Measurements from ENCODE around the gene ADD1.
A peak's percentile ranks its signal among the peaks of the same experiment; 100 is the strongest.

The ADD1 gene

DNA sequence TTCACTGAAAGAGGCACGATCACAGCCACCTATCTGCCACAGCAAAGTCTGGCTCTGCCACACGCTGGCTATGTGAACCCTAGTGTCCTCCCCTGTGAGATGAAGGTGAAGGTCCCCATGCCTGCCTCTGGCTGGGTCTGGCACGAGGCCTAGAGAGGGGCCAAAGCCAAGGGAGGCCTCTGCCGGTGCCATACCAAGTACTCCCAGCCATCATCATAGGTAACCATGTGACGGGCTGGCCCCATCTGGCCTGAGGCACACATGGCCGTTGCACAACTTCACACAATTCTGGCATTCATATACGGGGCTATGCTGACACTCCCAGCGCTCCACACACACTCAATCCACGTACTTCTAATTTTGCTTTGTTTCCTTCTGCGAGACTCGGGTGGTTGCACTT is 104.3 kb downstream of the ADD1 start:
- no peak overlapping the region for H3K4me3 ChIP-seq (ENCODE audit: low read depth, low read length)
- DNase-seq (ENCODE audit: low read depth, low spot score) = no peak
- TF ChIP-seq, protein P1, sequence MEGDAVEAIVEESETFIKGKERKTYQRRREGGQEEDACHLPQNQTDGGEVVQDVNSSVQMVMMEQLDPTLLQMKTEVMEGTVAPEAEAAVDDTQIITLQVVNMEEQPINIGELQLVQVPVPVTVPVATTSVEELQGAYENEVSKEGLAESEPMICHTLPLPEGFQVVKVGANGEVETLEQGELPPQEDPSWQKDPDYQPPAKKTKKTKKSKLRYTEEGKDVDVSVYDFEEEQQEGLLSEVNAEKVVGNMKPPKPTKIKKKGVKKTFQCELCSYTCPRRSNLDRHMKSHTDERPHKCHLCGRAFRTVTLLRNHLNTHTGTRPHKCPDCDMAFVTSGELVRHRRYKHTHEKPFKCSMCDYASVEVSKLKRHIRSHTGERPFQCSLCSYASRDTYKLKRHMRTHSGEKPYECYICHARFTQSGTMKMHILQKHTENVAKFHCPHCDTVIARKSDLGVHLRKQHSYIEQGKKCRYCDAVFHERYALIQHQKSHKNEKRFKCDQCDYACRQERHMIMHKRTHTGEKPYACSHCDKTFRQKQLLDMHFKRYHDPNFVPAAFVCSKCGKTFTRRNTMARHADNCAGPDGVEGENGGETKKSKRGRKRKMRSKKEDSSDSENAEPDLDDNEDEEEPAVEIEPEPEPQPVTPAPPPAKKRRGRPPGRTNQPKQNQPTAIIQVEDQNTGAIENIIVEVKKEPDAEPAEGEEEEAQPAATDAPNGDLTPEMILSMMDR (IDR thresholded peaks at IDR 0.05; ENCODE audit: low read depth, low read length) = no peak
- in situ Hi-C loops (cut with HindIII; ENCODE audit: low sequenced_read_pairs) = no loop called here

DNA sequence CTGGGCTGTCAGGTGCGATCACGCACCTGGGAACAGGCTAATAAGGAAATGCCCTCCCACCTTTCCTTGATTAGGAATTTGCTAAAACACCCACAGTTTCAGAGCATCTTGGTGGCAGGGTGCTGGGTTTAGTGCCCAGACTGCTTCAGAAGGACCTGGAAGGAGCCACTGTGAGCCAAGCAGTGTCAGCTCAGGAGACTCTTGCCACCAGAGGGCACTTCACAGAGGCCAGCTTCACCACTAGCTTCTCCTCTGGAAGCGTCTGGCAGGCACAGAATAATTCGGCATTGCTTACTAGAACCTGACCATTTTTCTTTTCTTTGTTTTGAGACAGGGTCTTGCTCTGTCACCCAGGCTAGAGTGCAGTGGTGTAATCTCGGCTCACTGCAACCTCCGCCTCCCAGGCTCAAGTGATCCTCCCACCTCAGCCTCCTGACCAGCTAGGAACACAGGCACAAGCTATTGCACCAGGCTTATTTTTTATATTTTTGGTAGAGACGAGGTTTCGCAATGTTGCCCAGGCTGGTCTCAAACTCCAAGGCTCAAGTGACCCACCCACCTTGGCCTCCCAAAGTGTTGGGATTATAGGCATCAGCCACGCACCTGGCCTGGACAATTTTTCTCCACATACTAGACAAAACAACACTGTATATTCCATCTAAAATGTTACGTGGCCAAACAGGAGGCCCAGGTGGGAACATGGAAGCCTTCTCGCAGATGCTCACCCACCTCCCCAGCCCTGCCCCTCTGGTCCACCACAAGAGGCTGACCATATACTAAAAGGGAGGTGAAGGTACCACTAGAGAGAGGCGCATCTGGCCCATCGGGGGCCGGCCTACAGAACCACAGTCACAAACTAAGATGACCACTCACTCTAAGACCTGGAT is 105.5 kb downstream of the ADD1 start:
- TF ChIP-seq, protein P1 (IDR thresholded peaks at IDR 0.05; ENCODE audit: low read depth, low read length) = peak; percentile 68
- H3K4me3 ChIP-seq (ENCODE audit: low read depth, low read length) = no peak overlapping the region
- no peak for DNase-seq (ENCODE audit: low read depth, low spot score)
- in situ Hi-C loops (cut with HindIII; ENCODE audit: low sequenced_read_pairs) = no loop called here

DNA sequence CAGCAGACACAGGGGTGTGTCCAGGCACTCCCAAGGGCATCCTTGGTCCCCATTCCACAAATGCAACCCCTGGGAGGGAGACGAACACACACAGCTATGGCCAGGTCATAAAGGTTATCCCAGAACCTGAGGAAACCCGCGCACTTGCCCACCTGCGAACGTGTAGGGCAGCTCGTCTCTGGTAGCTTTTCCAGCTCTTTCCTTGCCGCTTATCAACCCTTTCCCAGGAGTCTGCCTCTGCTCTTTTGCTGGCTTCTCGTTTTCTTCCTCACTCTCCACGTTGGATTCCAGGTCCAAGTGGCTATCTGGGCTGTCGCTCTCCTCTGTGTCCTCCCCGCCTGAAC is 106.1 kb downstream of the ADD1 start:
- H3K4me3 ChIP-seq (ENCODE audit: low read depth, low read length) = no peak overlapping the region
- in situ Hi-C loops (cut with HindIII; ENCODE audit: low sequenced_read_pairs) = no loop called here
- TF ChIP-seq, protein P1 (IDR thresholded peaks at IDR 0.05; ENCODE audit: low read depth, low read length) = no peak

DNA sequence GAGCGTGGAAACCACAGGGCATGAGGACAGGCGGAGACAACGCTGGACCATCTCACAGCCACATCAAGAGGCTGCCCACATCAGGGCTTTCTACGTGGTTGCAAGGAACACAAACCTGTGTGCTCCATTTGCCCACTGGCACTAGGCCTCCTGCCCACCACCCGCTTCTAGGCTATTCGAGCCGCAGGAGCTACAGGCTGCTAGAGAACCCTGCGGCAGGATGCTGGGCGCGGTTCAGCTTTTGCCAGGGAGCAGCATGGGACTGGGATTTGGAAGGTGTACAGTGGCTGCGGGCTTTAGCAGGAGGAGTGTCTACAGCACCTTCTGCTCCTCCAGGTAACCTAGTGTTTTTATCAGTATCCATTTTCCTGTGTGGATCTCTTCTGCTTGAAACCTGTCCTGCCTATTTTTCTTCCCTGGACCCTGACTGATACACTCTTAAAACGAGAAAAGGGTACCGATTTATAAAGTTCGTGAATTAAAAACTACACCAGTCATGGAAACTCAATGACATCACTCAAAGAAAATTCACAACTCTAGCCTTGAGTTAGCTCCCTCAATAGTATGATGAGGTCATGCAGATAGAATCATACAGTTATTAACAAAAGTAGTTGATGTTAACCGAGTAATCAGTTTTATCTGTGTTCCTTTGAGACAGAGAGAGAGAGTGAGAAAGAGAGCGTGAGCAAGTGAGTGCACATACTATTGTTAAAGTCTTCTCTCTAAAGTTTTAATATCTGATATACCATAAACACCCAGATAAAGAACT is 106.8 kb downstream of the ADD1 start:
- in situ Hi-C loops (cut with HindIII; ENCODE audit: low sequenced_read_pairs) = no loop called here
- DNase-seq (ENCODE audit: low read depth, low spot score) = no peak
- TF ChIP-seq, protein P1 (IDR thresholded peaks at IDR 0.05; ENCODE audit: low read depth, low read length) = no peak
- H3K4me3 ChIP-seq (ENCODE audit: low read depth, low read length) = no peak overlapping the region

More for the DNA sequence above, 106.1 kb downstream of the ADD1 start:
- no peak for DNase-seq (ENCODE audit: low read depth, low spot score)

DNA sequence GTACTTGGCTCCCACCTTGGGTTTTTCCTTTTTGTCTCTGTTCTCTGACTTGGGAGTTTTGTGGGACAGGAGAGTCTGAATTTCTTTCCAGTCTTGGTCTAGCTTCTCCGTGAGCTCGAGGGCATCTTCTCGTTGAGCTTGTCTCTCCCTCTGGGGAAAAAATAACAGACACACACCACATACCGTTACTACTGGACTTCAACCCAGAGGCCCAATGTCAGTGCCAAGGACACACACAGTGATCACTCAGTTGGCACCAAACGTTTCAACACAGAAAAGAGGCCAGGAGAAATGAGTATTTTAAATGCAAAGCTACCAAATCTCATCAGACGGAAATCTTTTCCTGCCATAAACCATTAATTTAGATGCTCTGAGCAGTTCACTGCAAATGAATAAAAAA is 109.9 kb downstream of the ADD1 start:
- TF ChIP-seq, protein P1 (IDR thresholded peaks at IDR 0.05; ENCODE audit: low read depth, low read length) = no peak
- no peak overlapping the region for H3K4me3 ChIP-seq (ENCODE audit: low read depth, low read length)
- no peak for DNase-seq (ENCODE audit: low read depth, low spot score)
- in situ Hi-C loops (cut with HindIII; ENCODE audit: low sequenced_read_pairs) = no loop called here

DNA sequence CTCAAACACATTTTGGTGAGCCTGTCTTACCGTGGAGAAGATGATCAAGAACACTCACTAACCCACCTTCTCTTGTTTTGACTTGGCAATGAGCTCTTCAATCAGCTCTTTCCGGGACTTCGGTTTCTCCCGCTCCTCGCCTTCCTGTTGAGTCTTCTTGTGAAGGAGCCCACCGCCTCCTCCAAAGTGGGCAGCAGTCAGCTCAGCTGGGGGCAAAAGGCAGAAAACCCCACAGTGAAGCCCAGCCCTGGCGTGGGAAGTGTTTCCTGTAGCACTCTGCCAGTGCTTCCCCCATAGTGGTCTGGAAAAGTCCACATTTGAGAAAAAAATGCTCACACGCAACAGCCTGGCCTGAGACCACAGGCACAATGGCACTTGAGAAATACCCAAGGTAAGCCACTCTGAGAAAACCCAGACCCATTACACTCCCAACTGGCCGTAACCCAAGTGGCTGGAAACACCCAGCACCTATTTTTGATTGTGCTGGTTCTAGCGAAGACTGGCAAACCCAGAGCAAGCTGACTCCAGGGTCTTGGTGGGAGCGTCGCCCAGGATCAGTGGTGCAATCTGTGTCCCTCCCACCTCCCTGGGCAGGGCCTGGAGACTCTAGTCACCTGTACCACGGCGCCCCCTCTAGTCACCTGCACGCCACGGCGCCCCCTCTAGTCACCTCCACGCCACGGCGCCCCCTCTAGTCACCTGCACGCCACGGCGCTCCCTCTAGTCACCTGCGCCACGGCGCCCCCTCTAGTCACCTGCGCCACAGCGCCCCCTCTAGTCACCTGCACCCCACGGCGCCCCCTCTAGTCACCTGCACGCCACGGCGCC is 110.9 kb downstream of the ADD1 start:
- no peak overlapping the region for H3K4me3 ChIP-seq (ENCODE audit: low read depth, low read length)
- TF ChIP-seq, protein P1 (IDR thresholded peaks at IDR 0.05; ENCODE audit: low read depth, low read length) = peak; percentile 23
- DNase-seq (ENCODE audit: low read depth, low spot score) = no peak
- in situ Hi-C loops (cut with HindIII; ENCODE audit: low sequenced_read_pairs) = no loop called here

Measured in astrocyte of the spinal cord (primary cell).